ENCODE data around the gene COMT.

The COMT gene

GRCh38 chr22:19969141-19969928, 27.8 kb downstream of the COMT start:
- no peak for DNase-seq (ENCODE audit: low read depth in 2 of 2)

GRCh38 chr22:19970031-19970478, 28.5 kb downstream of the COMT start:
- DNase-seq (ENCODE audit: low read depth in 2 of 2): no peak

DNA sequence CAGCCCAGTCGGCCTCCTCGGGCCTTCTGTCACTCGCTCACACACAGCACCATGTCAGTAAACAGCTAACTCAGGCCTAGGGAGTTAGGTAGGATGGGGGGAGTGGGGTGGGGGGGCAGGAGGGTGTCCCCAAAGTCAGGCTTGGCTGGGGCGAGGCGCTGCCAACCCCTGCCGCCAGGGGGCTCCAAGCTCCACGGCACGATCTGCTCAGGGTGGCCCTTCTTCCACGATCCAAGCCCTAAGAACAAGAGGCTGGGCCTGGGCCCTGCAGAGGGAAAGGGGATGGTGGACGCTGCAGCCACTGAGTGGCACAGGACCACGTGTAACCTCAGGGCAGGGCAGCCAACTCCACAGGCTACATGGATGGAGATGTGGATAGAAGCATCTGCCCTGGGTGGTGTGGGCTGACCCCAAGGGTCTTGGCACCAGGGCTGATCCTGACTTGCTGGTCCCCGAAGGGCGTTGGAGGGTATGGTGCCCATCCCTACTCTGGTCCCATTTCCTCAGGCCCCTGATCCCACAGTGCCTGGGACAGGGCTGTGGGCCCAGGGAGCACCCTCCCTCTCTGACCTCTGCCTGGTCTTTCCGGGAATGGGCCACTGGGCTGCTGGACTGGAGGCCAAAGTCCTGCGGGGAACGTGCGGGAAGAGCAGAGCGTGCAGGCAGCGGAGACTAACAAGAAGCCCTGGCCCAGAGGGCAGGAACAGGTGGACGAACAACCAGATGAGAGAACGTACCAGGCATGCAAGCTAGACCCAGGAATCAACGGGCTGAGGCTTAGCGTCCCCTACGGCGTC, 29.1 kb downstream of the COMT start:
- DNase-seq (ENCODE audit: low read depth in 2 of 2): peak; percentile 49 to 75

- no peak for DNase-seq (ENCODE audit: low read depth in 2 of 2)
These were observed 29.9 kb downstream of the COMT start for GRCh38 chr22:19971276-19972124.

DNA sequence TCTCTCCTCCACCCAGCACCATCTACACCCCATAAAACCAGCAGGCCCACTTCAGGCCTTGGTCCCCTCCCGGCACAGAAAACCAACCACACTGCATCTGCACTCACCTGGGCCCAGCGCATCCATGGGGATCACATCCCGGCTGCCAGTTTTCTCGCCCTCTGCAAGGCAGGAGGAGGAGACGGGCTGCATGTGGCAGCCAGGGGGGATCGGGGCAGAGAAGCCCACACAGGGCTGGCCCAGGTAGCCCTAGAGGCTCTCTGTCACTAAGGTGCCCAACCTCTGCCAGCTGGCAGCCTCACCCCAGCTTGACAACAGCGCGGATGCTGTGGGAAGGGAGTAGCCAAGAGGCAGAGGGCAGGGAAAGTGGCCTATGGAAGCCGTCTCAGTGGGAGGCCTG, 30.7 kb downstream of the COMT start:
- no peak for DNase-seq (ENCODE audit: low read depth in 2 of 2)

DNA sequence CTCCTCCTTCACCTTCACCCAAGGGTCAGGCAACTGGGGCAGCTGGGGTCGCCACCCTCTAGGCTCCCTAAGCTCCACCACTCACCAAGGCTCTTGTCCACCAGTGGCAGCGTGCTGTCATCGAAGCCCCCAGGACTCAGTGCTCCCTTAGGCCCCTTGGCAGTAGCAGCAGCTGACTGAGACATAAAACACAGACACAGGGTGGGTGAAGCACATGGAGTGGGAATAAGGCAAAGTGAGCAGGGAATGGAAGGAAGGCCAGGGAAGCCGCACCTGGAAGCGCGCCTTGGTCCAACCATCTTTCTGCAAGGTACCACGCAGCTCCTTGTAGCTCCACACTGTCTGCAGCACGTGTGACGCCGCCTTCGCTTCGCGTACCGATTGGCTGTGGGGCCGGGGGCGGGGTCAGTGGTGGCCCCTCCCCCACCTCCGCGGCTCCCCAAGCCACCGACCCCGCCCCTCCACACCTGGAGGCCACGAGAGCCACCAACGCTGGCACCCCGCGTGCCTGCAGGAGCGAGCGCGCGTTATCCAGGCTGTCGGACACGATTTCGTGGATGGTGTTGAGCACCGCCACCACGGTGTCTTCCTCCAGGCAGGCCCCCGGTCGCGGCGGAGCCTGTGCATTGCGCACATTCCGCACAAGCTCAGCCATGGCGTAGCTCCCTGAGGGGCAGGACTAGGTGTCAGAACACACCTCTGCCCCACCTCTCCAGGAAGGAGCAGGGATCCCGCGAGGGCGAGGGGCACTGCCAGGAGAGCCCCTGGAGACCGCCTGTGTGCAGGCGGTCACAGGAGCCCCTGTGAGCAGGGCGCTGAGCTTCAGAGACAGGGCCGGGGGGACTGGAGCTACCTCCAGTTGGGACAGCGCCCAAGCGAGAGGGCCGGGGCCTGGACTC, 31.3 kb downstream of the COMT start:
- no peak for DNase-seq (ENCODE audit: low read depth in 2 of 2)

DNA sequence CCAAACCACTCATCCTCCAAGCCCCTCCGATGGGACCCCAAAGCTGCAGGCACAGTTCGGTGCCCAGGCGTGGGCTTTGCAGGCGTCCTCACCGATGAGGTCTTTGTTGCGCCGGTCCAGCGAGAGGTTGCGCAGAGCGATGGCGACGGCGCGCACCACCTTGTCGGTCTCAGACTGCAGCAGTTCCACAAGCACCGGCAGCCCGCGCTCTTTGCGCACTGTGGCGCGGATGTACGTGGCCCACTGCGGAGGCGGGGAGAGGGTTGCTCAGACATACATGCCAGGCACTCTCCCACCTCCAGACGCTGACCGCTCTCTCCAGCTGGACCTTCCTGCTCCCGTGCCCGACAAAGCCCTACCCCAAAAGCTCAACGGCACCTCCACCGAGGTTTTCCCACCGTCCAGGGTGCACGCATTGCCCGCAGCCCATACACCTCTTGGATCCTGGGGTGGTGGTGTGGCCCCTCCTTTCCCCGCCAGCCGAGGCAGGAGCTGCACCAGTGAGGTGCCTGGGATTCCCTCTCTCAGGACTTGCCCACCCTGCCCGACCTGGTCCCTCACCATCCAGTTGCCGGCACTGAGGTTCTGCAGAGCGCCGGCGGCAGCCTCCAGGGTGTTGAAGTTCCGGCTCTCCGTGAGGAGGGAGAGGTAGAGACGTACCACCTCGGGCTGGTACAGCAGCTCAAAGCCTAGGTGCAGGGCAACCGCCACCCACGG, 32.1 kb downstream of the COMT start:
- no peak for DNase-seq (ENCODE audit: low read depth in 2 of 2)

DNA sequence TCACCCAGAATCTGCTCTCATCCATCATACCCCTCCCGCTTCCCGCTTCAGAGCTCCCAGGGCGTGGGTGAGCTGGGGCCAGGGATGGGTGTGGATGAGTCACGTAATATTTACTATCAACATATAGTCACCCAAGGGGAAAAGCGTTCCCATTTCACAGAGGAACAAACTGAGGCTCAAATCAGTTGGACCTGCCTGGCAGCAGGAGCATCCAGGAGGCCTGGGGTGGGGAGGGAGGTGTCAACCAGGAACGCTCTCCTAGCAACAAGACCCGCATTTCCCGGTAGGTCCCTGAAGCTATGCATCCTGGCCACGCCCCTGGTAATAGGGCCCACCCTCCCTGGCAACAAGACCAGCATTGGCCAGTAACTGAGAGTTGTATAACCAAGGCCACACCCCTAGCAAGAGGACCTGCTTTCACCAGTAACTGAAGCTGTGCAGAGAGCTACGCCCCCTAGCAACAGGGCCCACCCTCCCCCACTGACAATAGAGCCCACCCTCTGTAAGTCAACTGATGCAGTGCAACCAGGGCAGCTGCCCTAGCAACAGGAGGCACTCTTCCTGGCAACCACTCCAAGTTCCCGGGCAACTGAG, 32.8 kb downstream of the COMT start:
- no peak for DNase-seq (ENCODE audit: low read depth in 2 of 2)

DNA sequence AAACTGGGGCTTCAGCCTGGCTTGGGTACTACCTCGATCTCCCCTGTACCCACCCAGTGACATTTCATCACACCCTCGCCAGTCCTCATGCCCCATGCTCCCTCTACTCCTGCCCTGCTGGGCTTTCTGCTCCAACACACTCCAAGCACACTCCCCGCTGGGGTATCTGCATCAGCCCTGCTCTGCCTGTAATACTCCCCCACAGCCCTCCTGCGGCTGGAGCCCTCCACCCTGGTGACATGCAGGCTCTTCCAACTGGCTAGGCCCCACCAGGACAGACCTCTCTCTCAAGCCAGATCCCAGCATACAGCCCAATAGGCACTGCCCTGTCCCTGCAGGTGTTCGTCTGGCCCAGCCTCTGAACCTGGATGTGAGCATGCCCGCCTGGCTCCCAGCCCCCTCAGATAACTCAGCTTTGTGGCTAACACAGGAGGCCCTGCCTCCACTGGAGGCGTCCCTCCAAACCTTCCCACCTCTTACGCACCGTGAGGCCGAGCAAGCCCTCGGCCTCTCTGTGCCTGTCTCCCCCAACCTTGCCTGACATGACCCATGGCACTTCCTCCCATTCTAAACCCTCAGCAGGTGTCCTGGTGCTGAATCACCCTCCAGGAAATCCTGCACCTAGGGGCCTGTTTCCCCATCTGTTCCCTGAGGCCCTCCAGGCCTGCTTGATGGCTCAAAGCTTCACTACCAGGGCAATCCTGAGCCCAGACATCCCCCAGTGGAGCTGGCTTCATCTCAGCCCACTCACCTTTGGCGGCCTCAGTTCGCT, 33.5 kb downstream of the COMT start:
- no peak for DNase-seq (ENCODE audit: low read depth in 2 of 2)

- DNase-seq (ENCODE audit: low read depth in 2 of 2): no peak
These were observed 34.1 kb downstream of the COMT start for GRCh38 chr22:19975707-19976035.

GRCh38 chr22:19976671-19977070, 35.1 kb downstream of the COMT start:
- DNase-seq (ENCODE audit: low read depth in 2 of 2): no peak

DNA sequence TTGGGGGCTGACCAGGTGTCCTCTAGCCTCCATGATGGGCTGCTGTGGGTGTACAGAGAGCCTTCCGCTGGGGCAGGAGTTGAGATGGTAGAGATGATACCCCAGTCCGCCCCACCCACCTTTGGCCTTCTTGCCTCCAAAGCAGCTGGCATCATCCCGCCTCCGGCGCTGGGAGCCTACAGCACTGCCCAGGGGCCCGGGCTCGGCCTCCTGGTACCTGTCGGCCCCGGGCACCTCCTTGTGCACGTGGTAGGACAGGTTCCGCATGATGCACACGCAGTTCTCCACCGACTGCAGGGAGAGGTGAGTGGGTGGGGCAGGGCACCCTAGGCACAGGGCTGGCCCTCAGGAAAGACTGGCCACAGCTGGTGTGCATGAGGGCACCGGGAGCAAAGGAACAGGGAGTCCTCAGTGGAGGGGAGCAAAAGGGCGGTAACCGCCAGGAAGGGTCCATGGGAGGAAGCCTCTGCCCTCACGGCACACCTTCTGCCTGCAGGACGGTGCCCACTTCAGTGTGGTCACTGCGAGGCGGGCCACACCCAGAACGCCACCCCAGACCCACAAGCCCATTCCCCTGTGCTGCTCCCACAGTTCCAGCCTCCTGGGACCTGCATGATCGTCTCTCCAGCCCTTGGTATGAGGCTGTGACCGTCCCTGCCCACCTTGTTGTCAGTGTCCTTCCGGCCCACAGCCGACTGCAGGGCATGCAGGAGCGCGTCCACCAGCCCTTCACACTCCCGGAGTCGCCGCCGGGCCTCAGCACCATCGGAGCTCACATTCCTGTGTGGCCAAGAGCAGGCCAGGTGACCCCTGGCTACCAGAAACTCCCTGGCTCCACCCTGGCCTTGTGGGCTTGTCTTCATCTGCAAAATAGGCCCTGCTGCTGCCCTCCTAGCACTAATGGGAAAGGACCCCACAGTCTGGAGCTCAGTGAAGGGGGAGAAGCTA, 36.0 kb downstream of the COMT start:
- DNase-seq (ENCODE audit: low read depth in 2 of 2): no peak

- DNase-seq (ENCODE audit: low read depth in 2 of 2): no peak
These were observed 37.2 kb downstream of the COMT start for GRCh38 chr22:19978748-19979147.

DNA sequence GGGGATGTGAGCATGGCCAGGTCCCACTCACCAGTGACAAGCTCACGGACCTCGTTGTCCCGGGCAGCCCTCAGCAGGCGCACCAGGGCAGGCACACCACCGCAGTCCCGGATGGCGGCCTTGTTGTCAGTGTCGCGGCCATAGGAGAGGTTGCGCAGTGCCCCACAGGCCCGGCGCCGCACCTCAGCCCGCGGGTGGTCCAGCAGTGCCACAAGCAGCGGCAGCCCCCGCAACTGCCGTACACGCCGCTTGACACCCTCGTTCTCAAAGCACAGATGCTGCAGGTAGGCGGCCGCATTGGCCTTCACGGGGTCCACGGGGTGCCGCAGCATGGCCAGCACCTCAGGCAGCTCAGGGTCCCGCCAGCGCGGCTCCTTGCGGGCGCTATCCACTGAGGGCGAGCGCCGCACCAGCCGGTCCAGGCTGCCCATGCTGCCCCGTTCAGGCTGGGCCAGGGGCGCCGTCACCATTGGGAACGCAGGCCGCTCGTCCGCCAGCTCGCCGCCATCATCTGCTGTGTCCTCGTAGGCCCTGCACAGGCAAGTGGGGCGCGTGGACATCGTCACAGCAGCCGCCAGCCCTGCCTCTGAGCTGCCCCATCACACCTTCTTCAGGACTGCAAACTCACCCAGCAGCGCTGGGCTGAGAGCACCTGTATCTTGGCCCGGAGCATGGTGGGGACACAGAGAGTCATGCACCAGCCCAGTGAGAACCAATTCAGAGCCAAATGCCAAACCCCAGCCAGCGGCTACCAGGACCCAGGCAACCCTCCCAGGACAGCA, 38.3 kb downstream of the COMT start:
- no peak for DNase-seq (ENCODE audit: low read depth in 2 of 2)

GRCh38 chr22:19980766-19981165, 39.2 kb downstream of the COMT start:
- DNase-seq (ENCODE audit: low read depth in 2 of 2): no peak

DNA sequence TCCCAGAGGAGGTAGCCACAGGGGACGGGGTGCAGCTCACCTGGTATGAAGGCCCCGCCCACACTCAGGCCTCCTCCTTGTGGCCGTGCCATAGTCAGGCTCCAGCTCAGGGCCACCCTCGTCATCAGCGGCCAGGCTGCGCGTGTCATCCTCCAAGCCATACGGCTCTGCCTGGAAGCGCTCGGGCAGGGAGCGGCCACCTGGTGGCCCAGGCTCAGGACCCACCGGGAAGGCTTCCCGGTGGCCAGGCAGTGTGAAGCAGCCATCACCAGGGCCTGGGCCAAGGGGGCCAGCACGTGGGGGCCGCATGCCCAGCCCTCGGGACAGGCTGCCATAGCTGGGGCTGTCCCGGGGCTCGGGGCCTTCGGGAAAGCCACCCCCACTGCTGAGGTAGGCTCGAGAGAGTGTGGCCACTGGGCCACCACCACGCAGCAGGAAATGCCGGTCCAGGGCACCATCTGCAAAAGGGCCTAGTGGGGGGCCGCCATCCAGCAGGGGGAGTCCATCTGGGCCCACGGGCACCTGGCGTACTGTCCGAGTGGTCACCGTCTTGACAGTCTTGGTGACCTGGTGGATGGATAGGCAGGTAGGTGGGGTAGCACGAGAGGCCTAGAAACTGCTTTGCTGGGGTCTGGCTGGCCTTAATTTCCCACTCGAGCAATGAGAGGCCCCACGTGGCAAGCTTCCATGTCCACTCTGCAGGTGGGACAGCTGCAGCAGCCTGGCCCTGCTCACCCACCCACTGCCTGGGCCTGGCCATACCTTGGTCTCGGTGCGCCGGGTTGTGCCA, 39.8 kb downstream of the COMT start:
- no peak for DNase-seq (ENCODE audit: low read depth in 2 of 2)

Measured in stimulated activated CD4-positive, alpha-beta T cell treated with anti-CD3 and anti-CD28 coated beads, Interleukin-1b, Interleukin-23, amount 100 ng/mL, for 1 hour (primary cell).